Muscle of leg (tissue), 11 donors: ENCODE measurements around the gene AMIGO3. TPM values are rescaled to one million over a fixed set of nuclear protein-coding genes. Genes with fewer than 3 reads are reported as not detected.
"Not testable (repeated sequence)": the region's sequence is repeated elsewhere in the genome, so short reads cannot be mapped to it uniquely, and the experiment has no call there.

ENCODE experiments used
- DNase-seq: peaks from one replicate; pipeline ENCODE4 v3.0.0; 2013
- H3K27ac ChIP-seq: one replicate; pipeline ENCODE4 v1.5.1; 2013; ENCODE audit warnings: mild to moderate bottlenecking, low read length, control low read depth
- H3K27me3 ChIP-seq: one replicate; pipeline ENCODE4 v1.6.1; 2013; ENCODE audit warnings: low read length; ENCODE audit not compliant: control insufficient read depth, insufficient read depth
- H3K36me3 ChIP-seq: one replicate; pipeline ENCODE4 v1.6.1; 2013; ENCODE audit warnings: low read length; ENCODE audit not compliant: control insufficient read depth, insufficient read depth
- H3K4me1 ChIP-seq: one replicate; pipeline ENCODE4 v1.6.1; 2013; ENCODE audit warnings: low read length; ENCODE audit not compliant: control insufficient read depth, insufficient read depth
- H3K4me3 ChIP-seq: one replicate; pipeline ENCODE4 v1.5.1; 2013; ENCODE audit warnings: low read length, control low read depth
- H3K9me3 ChIP-seq: replicated peaks from 2 replicates; pipeline ENCODE4 v1.6.1; 2013; ENCODE audit warnings: low read depth, low read length; ENCODE audit not compliant: control insufficient read depth
- WGBS: methylation state at CpG from one replicate; pipeline ENCODE4 v1.1.5; 2013; ENCODE audit warnings: missing lambda C conversion rate; ENCODE audit not compliant: insufficient coverage; 5-methylcytosine and 5-hydroxymethylcytosine counted together
- polyA plus RNA-seq, 8 donors: library from polyadenylated mRNA; unstranded; fragments of 120-200 nt; gene quantifications; one replicate each; pipeline versions ENCODE4 v1.2.1 to v1.2.3, GENCODE V29; 2013; ENCODE audit warnings: inconsistent platforms in 1 of 8, low replicate concordance in 1 of 8; ENCODE audit not compliant: insufficient read length in 8 of 8, insufficient read depth in 1 of 8
- total RNA-seq: library from RNA; stranded (reverse); fragments of 120-200 nt; gene quantifications from one replicate; pipeline ENCODE4 v1.2.4, GENCODE V29; 2013

AMIGO3 gene
- total and polyA plus RNA-seq, 9 donors, result 1.2 to 3.8 (median 3.0) TPM

DNA sequence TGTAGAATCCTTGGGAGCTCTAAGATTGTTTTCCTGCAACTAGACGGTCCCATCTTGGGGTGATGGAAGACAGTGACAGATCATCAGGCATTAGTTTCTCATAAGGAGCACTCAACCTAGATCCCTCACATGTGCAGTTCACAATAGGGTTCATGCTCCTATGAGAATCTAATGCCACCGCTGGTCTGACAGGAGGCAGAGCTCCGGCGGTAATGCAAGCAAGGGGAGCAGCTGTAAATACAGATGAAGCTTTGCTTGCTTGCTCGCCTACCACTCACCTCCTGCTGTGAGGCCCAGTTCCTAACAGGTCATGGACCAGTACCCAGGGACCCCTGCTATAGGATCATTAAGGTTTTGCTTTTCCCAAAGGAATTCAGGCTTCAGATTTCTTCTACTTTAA, 29.4 kb upstream of the AMIGO3 start:
- not testable (repeated sequence) for H3K27ac ChIP-seq, H3K4me1 ChIP-seq, H3K9me3 ChIP-seq, H3K4me3 ChIP-seq, H3K27me3 ChIP-seq, DNase-seq
- H3K36me3 ChIP-seq, result peaks cover 19% of the 10 kb centered on the region
- WGBS, result 94% methylated on average over 3 of the region's 5 CpGs

DNA sequence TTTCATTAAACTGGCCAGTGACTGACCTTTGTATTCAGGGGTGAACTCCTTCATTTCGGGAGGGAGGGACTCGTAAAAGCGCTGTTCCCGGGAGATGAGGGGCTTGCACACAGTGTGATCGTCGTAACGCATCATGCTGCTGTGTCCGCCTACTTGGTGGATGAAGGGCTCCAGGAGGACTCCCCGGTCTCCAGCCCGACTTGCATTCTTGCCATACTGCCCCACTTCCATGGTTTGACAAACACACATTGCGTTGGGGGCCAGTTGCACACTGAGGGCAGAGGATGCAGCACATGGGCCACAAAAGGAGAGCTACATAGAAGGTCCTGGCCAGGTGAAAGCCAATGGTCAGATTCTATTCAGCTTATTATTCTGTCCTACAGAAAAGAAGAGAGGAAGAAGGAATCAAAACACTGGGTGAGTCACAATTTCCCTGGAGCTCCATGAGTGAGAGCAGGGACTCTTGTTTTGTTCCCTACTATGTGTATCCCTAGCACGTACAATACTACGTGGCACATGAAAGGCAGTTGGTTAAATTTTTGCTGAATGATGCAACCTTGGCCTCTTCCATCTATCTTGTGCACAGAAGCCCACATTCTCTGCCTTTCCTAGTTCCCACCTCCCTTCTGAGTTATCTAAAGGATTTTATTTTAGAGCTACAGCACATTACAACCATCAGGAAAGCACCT, 28.5 kb upstream of the AMIGO3 start:
- H3K9me3 ChIP-seq, result no peaks in the 10 kb centered on the region
- H3K27me3 ChIP-seq, result no peaks in the 10 kb centered on the region
- no peak for DNase-seq
- H3K4me3 ChIP-seq, result no peak overlapping the region
- H3K4me1 ChIP-seq, result no peaks in the 10 kb centered on the region
- H3K36me3 ChIP-seq, result peaks cover 19% of the 10 kb centered on the region
- H3K27ac ChIP-seq, result no peak overlapping the region
- 81% methylated on average over 13 of the region's 13 CpGs for WGBS

DNA sequence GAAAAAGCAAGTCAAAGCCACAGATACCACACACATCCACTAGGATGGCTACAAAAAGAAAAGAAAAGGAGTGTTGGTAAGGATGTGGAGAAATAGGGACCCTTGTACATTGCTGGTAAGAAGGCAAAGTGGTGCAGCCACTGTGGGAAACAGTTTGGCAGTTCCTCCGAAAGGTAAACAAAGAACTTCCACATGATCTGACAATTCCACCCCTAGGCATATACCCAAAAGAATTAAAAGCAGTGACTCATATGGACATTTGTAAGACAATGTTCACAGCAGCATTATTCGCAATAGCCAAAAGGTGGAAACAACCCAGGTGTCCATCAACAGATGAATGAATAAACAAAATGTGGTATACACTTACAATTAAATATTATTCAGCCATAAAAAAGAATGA, 26.5 kb upstream of the AMIGO3 start:
- H3K27me3 ChIP-seq, result no peaks in the 10 kb centered on the region
- no peak for DNase-seq
- H3K4me3 ChIP-seq, result no peak overlapping the region
- H3K4me1 ChIP-seq, result no peaks in the 10 kb centered on the region
- no CpG with 5 or more reads among the region's 2 CpGs for WGBS
- peaks cover 16% of the 10 kb centered on the region for H3K36me3 ChIP-seq
- no peak overlapping the region for H3K27ac ChIP-seq
- H3K9me3 ChIP-seq, result no peaks in the 10 kb centered on the region

DNA sequence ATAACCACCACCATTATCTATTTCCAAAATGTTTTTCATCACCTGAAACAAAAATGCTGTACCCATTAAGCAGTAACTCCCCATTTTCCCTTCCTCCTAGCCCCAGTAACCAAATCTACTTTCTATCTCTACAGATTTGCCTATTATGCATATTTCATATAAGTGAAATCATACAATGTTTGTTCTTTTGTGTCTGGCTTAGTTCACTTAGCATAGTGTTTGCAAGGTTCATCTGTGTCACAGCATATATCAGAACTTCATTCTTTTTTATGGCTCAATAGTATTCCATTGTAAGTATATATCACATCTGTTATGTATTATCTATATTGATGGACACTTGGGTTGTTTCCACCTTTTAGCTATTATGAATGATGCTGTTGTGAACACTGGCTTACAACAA, 20.9 kb upstream of the AMIGO3 start:
- Histone ChIP-seq H3K27me3 (no peaks in the 10 kb centered on the region), H3K4me3 (no peak overlapping the region), H3K4me1 (no peaks in the 10 kb centered on the region), H3K9me3 (no peaks in the 10 kb centered on the region), H3K36me3 (peaks cover 21% of the 10 kb centered on the region), H3K27ac (no peak overlapping the region)
- no peak for DNase-seq

DNA sequence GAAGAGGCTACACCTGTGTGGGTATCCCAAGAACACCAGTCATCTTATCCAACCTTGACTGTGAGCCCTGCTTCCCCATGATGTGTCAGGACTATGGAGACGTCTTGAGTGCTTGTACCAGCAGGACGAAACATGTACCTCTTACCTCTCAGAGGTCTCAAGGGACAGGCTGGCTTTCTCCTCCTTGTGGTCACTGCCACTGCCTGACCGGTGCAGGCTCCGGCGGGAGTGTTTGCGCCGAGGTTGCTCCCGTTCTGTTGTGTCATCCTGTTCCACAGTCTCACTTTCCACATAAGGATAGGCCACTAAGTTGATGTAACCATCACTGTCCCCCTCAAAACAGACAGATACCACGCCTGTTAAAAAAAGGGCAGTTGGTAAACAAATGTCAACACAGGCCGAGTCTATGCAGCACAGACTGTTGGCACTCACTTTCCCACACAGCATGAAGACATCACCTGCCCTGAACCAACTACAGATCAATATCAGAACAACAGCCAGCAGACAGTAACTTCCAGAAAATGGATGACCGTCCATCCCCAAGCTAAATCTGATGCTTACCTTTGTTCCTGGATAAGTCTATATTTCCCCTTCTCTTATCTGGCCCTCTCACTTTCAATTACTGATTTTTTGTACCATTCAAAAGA, 18.7 kb upstream of the AMIGO3 start:
- H3K27me3 ChIP-seq, result no peaks in the 10 kb centered on the region
- 81% methylated on average over 6 of the region's 11 CpGs for WGBS
- no peak for DNase-seq
- no peak overlapping the region for H3K4me3 ChIP-seq
- H3K9me3 ChIP-seq, result no peaks in the 10 kb centered on the region
- no peak overlapping the region for H3K27ac ChIP-seq
- H3K4me1 ChIP-seq, result no peaks in the 10 kb centered on the region
- H3K36me3 ChIP-seq, result peaks cover 39% of the 10 kb centered on the region

DNA sequence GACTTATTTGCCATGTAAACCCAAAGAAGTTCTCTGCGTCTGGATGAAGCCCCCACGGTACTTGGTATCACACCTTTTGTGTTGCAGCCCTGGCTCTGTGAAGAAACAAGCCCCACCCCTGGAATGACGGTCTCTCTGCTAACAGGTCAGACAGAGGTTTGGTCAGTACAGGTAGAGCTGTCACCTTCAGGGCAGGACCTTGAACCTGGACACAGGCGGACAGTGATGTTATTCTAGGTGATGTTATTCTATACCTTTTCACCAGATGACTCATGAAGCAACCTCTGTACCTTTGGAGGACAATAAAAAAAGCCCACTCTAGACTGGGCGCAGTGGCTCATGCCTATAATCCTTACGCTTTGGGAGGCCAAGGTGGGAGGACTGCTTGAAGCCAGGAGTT, 15.3 kb upstream of the AMIGO3 start:
- Histone ChIP-seq H3K9me3 (no peaks in the 10 kb centered on the region), H3K36me3 (peaks cover 65% of the 10 kb centered on the region), H3K4me1 (no peaks in the 10 kb centered on the region), H3K27me3 (no peaks in the 10 kb centered on the region), H3K27ac (no peak overlapping the region), H3K4me3 (no peak overlapping the region)
- 93% methylated on average over 4 of the region's 6 CpGs for WGBS
- DNase-seq, result no peak

DNA sequence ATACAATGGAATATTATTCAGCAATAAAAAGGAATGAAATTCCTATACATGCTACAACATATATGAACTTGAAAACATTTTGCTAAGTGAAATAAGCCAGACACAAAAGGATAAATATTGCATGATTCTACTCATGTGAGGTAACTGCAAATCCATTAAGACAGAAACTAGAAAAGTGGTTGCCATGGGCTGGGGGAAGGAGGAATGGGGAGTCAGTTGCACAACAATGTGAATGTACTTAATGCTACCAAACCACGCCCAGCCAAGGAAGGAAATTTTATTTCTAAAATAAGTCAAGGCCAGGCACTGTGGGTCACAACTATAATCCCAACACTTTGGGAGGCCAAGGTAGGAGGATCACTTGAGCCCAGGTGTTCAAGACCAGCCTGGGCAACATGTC, 14.1 kb upstream of the AMIGO3 start:
- H3K27me3 ChIP-seq, result no peaks in the 10 kb centered on the region
- H3K4me1 ChIP-seq, result no peaks in the 10 kb centered on the region
- DNase-seq, result no peak
- H3K27ac ChIP-seq, result no peak overlapping the region
- no peak overlapping the region for H3K4me3 ChIP-seq
- no peaks in the 10 kb centered on the region for H3K9me3 ChIP-seq
- peaks cover 70% of the 10 kb centered on the region for H3K36me3 ChIP-seq
- WGBS, result no CpG with 5 or more reads among the region's 1 CpG

DNA sequence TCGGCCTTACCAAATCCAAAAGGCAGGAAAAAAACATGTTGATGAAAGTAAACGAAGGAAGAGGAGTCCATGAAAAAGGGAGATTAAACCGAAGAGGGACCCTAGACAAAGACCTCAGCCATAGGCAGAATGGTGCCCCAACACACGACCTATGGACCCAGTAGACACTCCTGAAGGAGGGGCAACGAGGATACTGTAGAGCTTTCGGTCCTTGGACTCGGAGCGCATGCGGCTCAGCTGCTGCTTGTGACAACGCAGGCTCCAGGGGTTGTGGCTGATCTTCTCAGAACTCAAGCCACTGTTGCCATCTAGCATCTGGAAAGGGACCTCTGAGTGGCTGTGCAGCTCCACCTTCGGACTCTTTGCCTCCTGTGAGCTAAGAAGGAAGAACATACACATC, 13.1 kb upstream of the AMIGO3 start:
- Histone ChIP-seq H3K4me1 (no peaks in the 10 kb centered on the region), H3K27me3 (no peaks in the 10 kb centered on the region), H3K4me3 (no peak overlapping the region), H3K36me3 (peaks cover 68% of the 10 kb centered on the region), H3K27ac (no peak overlapping the region), H3K9me3 (no peaks in the 10 kb centered on the region)
- no peak for DNase-seq
- WGBS, result 92% methylated on average over 8 of the region's 11 CpGs

DNA sequence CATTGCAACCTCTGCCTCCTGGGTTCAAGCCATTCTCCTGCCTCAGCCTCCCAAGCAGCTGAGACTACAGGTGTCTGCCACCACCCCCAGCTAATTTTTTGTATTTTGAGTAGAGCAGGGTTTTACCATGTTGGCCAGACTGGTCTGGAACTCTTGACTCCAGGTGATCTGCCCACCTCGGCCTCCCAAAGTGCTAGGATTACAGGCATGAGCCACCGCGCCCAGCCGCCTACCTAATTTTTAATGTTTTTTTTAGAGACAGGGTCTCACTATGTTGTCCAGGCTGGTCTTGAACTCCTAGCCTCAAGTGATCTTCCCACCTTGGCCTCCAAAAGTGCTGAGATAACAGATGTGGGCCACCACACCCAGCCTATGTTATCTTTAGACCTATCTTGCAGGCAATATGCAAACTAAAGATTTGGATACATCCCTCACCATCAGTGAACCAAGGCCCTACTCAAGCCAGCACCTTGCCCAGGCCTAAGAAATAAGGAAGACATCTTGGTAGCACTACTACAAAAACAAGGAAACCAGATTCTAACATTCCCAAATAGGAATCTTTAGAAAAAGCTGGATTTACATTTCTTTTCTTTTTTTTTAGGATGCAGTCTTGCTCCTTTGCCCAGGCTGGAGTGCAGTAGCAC, 10.6 kb upstream of the AMIGO3 start:
- Histone ChIP-seq H3K27me3 (no peaks in the 10 kb centered on the region), H3K4me3 (no peak overlapping the region), H3K36me3 (peaks cover 80% of the 10 kb centered on the region), H3K9me3 (no peaks in the 10 kb centered on the region), H3K27ac (no peak overlapping the region), H3K4me1 (no peaks in the 10 kb centered on the region)
- 96% methylated on average over 4 of the region's 4 CpGs for WGBS
- no peak for DNase-seq

DNA sequence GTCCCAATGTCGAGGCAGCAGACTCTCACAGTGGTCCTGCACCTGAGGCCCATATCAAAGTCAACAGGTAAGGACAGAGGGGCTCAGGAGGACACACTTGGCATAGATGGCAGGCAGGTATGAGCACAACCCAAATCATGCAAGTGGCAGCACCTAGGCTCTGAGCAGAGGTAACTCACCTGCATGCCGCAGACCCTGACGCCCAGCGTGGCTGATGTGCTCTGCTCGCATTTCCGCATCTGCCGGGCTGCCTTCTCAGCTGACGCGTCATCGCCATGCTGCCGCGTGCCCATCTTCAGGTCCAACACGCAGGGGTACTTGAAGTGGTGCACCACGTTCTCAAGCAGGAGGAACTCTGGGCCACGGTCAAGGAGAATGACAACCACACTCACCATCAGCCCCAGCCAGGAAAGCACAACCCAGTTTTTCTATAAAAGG, 8.5 kb upstream of the AMIGO3 start:
- Histone ChIP-seq H3K4me3 (no peak overlapping the region), H3K36me3 (peaks cover 63% of the 10 kb centered on the region), H3K4me1 (peaks cover 13% of the 10 kb centered on the region), H3K27ac (no peak overlapping the region), H3K9me3 (no peaks in the 10 kb centered on the region), H3K27me3 (no peaks in the 10 kb centered on the region)
- no peak for DNase-seq
- 93% methylated on average over 13 of the region's 15 CpGs for WGBS
